ENCODE data around the gene SMAD5.

The SMAD5 gene

GRCh38 chr5:136232316-136232715 lies 99.7 kb downstream of the SMAD5 start:
- no peak for TF ChIP-seq CTCF (IDR thresholded peaks at IDR 0.05)
- Histone ChIP-seq H3K4me3 (ENCODE audit: low read depth in 1 of 2, low read length in 1 of 2) (no peak overlapping the region), H3K4me1 (ENCODE audit: control insufficient read depth in 1 of 2, insufficient read depth in 1 of 2, low read depth in 1 of 2, low read length in 1 of 2) (no peaks in the 10 kb centered on the region), H3K27me3 (peaks cover 42% of the 10 kb centered on the region), H3K9me3 (no peaks in the 10 kb centered on the region), H3K36me3 (no peaks in the 10 kb centered on the region), H3K27ac (no peak overlapping the region)
